Measurements from ENCODE around the gene HNRNPU. TPM values are rescaled to one million over a fixed set of nuclear protein-coding genes. Genes with fewer than 3 reads are reported as not detected.

The HNRNPU gene
- polyA plus RNA-seq, 2 of the 4 experiments (the other 2 are of a cell fraction) = 449 to 529 TPM

DNA sequence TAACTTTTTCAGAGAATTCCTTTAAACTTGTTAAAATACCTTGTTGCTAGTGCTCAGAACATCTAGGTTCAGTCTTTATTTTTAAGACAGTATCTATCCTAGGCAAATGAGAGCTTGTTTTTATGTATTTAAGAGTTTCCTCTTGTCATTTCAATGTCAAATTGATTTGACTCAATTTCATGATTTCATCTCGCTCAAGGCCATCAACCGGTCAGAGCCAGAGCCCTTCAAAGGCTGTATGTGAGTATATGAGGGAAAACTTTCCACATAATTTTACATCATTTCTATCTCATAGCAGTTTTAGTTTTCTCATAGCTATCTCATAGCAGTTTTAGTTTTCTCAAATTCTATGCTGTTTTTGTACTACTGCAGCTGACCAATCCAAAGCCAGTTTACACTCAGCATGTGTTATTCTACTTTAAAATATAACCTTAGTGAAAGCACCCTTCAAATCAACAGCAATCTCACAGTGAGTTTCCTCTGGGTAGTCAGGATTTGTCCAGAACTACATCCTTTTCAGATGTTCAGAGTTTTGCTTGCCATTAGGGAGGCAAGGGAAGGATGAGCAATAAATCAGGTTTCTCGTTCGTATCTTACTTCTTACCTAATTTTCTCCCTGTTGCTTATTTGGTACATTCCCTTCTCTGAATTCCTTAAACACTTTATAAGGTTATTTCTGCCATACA, 12.7 kb downstream of the HNRNPU start (continued):
- TF ChIP-seq CBX2 (IDR thresholded peaks at IDR 0.05; ENCODE audit: borderline replicate concordance, low read depth) = no peak
- peak; percentile 80 for TF ChIP-seq RARB (CRISPR knock-in tag; IDR thresholded peaks at IDR 0.05)
- no peak for TF ChIP-seq EHMT2 (IDR thresholded peaks at IDR 0.05; ENCODE audit: low read depth)
- TF ChIP-seq CEBPB (IDR thresholded peaks at IDR 0.05) = no peak
- TF ChIP-seq EP300 (IDR thresholded peaks at IDR 0.05) = no peak
- TF ChIP-seq, protein P1, sequence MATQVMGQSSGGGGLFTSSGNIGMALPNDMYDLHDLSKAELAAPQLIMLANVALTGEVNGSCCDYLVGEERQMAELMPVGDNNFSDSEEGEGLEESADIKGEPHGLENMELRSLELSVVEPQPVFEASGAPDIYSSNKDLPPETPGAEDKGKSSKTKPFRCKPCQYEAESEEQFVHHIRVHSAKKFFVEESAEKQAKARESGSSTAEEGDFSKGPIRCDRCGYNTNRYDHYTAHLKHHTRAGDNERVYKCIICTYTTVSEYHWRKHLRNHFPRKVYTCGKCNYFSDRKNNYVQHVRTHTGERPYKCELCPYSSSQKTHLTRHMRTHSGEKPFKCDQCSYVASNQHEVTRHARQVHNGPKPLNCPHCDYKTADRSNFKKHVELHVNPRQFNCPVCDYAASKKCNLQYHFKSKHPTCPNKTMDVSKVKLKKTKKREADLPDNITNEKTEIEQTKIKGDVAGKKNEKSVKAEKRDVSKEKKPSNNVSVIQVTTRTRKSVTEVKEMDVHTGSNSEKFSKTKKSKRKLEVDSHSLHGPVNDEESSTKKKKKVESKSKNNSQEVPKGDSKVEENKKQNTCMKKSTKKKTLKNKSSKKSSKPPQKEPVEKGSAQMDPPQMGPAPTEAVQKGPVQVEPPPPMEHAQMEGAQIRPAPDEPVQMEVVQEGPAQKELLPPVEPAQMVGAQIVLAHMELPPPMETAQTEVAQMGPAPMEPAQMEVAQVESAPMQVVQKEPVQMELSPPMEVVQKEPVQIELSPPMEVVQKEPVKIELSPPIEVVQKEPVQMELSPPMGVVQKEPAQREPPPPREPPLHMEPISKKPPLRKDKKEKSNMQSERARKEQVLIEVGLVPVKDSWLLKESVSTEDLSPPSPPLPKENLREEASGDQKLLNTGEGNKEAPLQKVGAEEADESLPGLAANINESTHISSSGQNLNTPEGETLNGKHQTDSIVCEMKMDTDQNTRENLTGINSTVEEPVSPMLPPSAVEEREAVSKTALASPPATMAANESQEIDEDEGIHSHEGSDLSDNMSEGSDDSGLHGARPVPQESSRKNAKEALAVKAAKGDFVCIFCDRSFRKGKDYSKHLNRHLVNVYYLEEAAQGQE (IDR thresholded peaks at IDR 0.05) = no peak
- TF ChIP-seq POLR2AphosphoS2 (conservative IDR thresholded peaks at IDR 0.05; ENCODE audit: low read length) = no peak; the same call in none of the 2 replicates
- no peak for TF ChIP-seq RCOR1 (IDR thresholded peaks at IDR 0.05; ENCODE audit: low read depth, low read length)
- TF ChIP-seq RAD21 (conservative IDR thresholded peaks at IDR 0.05 in 1 of 2, IDR thresholded peaks at IDR 0.05 in 1 of 2) = no peak
- TF ChIP-seq MYC (IDR thresholded peaks at IDR 0.05; ENCODE audit: borderline replicate concordance, low read length) = no peak
- TF ChIP-seq FOSB (CRISPR knock-in tag; IDR thresholded peaks at IDR 0.05) = peak; percentile 28; the same call in 1 of the 2 replicates
- no peak for TF ChIP-seq PHF8 (IDR thresholded peaks at IDR 0.05; ENCODE audit: borderline replicate concordance, low read depth)
- no peak for TF ChIP-seq RNF2 (IDR thresholded peaks at IDR 0.05; ENCODE audit: borderline replicate concordance, low read depth)

DNA sequence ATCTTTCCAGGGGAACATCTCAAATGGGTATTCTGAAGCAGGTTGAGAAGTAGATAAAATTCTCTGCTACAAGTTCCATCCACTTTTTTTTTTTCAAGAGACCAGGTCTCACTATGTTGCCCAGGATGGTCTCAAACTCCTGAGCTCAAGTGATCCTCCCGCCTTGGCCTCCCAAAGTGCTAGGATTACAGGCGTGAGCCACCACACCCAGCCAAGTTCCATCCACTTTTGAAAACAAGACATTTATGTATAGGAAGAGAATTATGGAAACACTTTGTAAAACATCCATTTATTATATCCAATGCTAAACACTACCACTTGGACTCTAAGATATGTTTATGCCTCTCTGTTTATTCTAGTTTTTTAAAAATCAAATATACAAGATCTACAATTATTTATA, 13.4 kb downstream of the HNRNPU start:
- no peak for TF ChIP-seq HOXA7 (CRISPR knock-in tag; IDR thresholded peaks at IDR 0.05)
- TF ChIP-seq TFCP2L1 (CRISPR knock-in tag; IDR thresholded peaks at IDR 0.05) = 0 out of 2 replicates have a peak, but pooled peaks have one; percentile 73
- TF ChIP-seq POLR2A (IDR thresholded peaks at IDR 0.05; ENCODE audit: low read length) = no peak
- TF ChIP-seq, protein P2, sequence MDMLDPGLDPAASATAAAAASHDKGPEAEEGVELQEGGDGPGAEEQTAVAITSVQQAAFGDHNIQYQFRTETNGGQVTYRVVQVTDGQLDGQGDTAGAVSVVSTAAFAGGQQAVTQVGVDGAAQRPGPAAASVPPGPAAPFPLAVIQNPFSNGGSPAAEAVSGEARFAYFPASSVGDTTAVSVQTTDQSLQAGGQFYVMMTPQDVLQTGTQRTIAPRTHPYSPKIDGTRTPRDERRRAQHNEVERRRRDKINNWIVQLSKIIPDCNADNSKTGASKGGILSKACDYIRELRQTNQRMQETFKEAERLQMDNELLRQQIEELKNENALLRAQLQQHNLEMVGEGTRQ (IDR thresholded peaks at IDR 0.05) = no peak
- no peak for TF ChIP-seq ZNF302 (CRISPR knock-in tag; IDR thresholded peaks at IDR 0.05)
- TF ChIP-seq MAZ (IDR thresholded peaks at IDR 0.05; ENCODE audit: borderline replicate concordance, low read depth, low read length) = no peak
- no peak for TF ChIP-seq HEYL (CRISPR knock-in tag; IDR thresholded peaks at IDR 0.05)
- TF ChIP-seq CBX2 (IDR thresholded peaks at IDR 0.05; ENCODE audit: borderline replicate concordance, low read depth) = no peak
- no peak for TF ChIP-seq FOXS1 (CRISPR knock-in tag; IDR thresholded peaks at IDR 0.05)
- no peak for TF ChIP-seq EHF (CRISPR knock-in tag; IDR thresholded peaks at IDR 0.05)
- TF ChIP-seq TP53 (CRISPR knock-in tag; IDR thresholded peaks at IDR 0.05) = 0 out of 2 replicates have a peak, but pooled peaks have one; percentile 67
- TF ChIP-seq, protein P3, sequence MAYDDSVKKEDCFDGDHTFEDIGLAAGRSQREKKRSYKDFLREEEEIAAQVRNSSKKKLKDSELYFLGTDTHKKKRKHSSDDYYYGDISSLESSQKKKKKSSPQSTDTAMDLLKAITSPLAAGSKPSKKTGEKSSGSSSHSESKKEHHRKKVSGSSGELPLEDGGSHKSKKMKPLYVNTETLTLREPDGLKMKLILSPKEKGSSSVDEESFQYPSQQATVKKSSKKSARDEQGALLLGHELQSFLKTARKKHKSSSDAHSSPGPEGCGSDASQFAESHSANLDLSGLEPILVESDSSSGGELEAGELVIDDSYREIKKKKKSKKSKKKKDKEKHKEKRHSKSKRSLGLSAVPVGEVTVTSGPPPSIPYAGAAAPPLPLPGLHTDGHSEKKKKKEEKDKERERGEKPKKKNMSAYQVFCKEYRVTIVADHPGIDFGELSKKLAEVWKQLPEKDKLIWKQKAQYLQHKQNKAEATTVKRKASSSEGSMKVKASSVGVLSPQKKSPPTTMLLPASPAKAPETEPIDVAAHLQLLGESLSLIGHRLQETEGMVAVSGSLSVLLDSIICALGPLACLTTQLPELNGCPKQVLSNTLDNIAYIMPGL (CRISPR knock-in tag; IDR thresholded peaks at IDR 0.05; ENCODE audit: borderline replicate concordance) = no peak
- ATAC-seq (no peak), DNase-seq (ENCODE audit: low read depth in 1 of 2, low spot score in 1 of 2) (no peak), FAIRE-seq (no peak)
- Histone ChIP-seq H3K27ac (no peak overlapping the region), H3K9me3 (no peaks in the 10 kb centered on the region), H3K4me1 (peaks cover 18% of the 10 kb centered on the region; the same call in 2 of the 3 replicates), H3K4me2 (no peak overlapping the region), H3K4me3 (no peak overlapping the region)
- POLR2A ChIA-PET = interaction anchor here (0.6 to 1.8 kb wide), 5 partner anchors 11 to 191 kb away, joined by 3 to 5 read pairs (median 4); partner anchors contain the start of gene COX20
- WGBS (ENCODE audit: missing lambda C conversion rate) = 68% methylated on average over 2 of the region's 2 CpGs
- CTCF ChIA-PET = interaction anchor here (1.0 to 3.3 kb wide), 3 partner anchors 10 to 192 kb away, joined by 3 to 14 read pairs (median 3); no protein-coding TSS in a partner anchor

All from A549 (cell line).